HEK293 (cell line): ENCODE data around the gene RCSD1.

ENCODE experiments used
- CTCF ChIA-PET: fragments of 350-600 bp; formaldehyde crosslinking; extraction: SDS; loops from one replicate; lab custom pipeline; 2021; ENCODE audit warnings: antibody characterized with exemption; lab: Yijun Ruan, JAX
- POLR2A ChIA-PET: fragments of 300-600 bp; formaldehyde crosslinking; extraction: SDS; loops from one replicate; lab custom pipeline; 2020; ENCODE audit warnings: antibody characterized with exemption, inconsistent platforms; lab: Yijun Ruan, JAX
- H3K27ac ChIP-seq: fragments of 200-500 bp; sonication (Bioruptor generic); 2 replicates; pipeline ENCODE4 v1.5.1; 2014; ENCODE audit warnings: low read depth, low read length, control low read depth, inconsistent platforms; ENCODE audit errors: extremely low read depth
- H3K36me3 ChIP-seq, 2 experiments: fragments of 200-500 bp in 1 of 2; sonication (Bioruptor generic) in 1 of 2; 1 replicate in 1 of 2; 2 replicates in 1 of 2; pipeline ENCODE4 v1.5.1; 2014 to 2017; ENCODE audit warnings: inconsistent platforms in 2 of 2, low read length in 2 of 2; ENCODE audit not compliant: control insufficient read depth in 2 of 2, insufficient read depth in 1 of 2
- H3K4me1 ChIP-seq: fragments of 200-500 bp; sonication (Bioruptor generic); 2 replicates; pipeline ENCODE4 v1.5.1; 2014; ENCODE audit warnings: mild to moderate bottlenecking, low read length, inconsistent platforms; ENCODE audit not compliant: control insufficient read depth, insufficient read depth
- H3K4me3 ChIP-seq: 2 replicates; pipeline ENCODE4 v1.5.1; 2011; ENCODE audit warnings: low read depth, mild to moderate bottlenecking, control low read depth, low read length, moderate library complexity
- H3K9me3 ChIP-seq: fragments of 200-500 bp; sonication (Bioruptor generic); 2 replicates; pipeline ENCODE4 v1.5.1; 2014; ENCODE audit warnings: low read depth, low read length, inconsistent platforms; ENCODE audit not compliant: control insufficient read depth, insufficient read depth
- BCL11B ChIP-seq: fragments of 450-650 bp; formaldehyde crosslinking; IDR thresholded peaks from 2 replicates; pipeline ENCODE4 v1.5.1; 2016; ENCODE audit warnings: low read depth, missing biosample characterization, missing genetic modification characterization
- PRDM4 ChIP-seq: fragments of 450-650 bp; formaldehyde crosslinking; IDR thresholded peaks from 2 replicates; pipeline ENCODE4 v1.5.1; 2017; ENCODE audit warnings: missing biosample characterization, missing genetic modification characterization
- SETDB1 ChIP-seq: IDR thresholded peaks from one replicate; pipeline ENCODE4 v1.6.1; 2017; ENCODE audit warnings: mild to moderate bottlenecking, low read length, moderate library complexity, mixed read lengths; ENCODE audit not compliant: insufficient read length
- TSHZ1 ChIP-seq: fragments of 450-650 bp; formaldehyde crosslinking; IDR thresholded peaks from 2 replicates; pipeline ENCODE4 v1.5.1; 2016; ENCODE audit warnings: missing biosample characterization, missing genetic modification characterization, borderline replicate concordance
- ZBTB49 ChIP-seq: fragments of 450-650 bp; formaldehyde crosslinking; IDR thresholded peaks from 2 replicates; pipeline ENCODE4 v1.5.1; 2016; ENCODE audit warnings: missing biosample characterization, missing genetic modification characterization, low read depth
- ZBTB6 ChIP-seq: fragments of 450-650 bp; formaldehyde crosslinking; IDR thresholded peaks from 2 replicates; pipeline ENCODE4 v1.5.1; 2017; ENCODE audit warnings: missing biosample characterization, missing genetic modification characterization
- ZNF138 ChIP-seq: fragments of 450-650 bp; formaldehyde crosslinking; IDR thresholded peaks from 2 replicates; pipeline ENCODE4 v1.5.1; 2016; ENCODE audit warnings: missing biosample characterization, missing genetic modification characterization, borderline replicate concordance
- ZNF211 ChIP-seq: fragments of 450-650 bp; formaldehyde crosslinking; IDR thresholded peaks from 2 replicates; pipeline ENCODE4 v1.5.1; 2016; ENCODE audit warnings: low read depth, missing biosample characterization, missing genetic modification characterization
- ZNF214 ChIP-seq: fragments of 450-650 bp; formaldehyde crosslinking; IDR thresholded peaks from 2 replicates; pipeline ENCODE4 v1.5.1; 2017; ENCODE audit warnings: missing biosample characterization, mild to moderate bottlenecking, missing genetic modification characterization, borderline replicate concordance
- ZNF221 ChIP-seq: fragments of 450-650 bp; formaldehyde crosslinking; IDR thresholded peaks from 2 replicates; pipeline ENCODE4 v1.5.1; 2017; ENCODE audit warnings: missing biosample characterization, missing genetic modification characterization, borderline replicate concordance
- ZNF292 ChIP-seq: fragments of 450-650 bp; formaldehyde crosslinking; IDR thresholded peaks from 2 replicates; pipeline ENCODE4 v1.5.1; 2016; ENCODE audit warnings: low read depth, missing biosample characterization, missing genetic modification characterization, borderline replicate concordance
- ZNF423 ChIP-seq: fragments of 450-650 bp; formaldehyde crosslinking; IDR thresholded peaks from 2 replicates; pipeline ENCODE4 v1.5.1; 2016; ENCODE audit warnings: missing biosample characterization, missing genetic modification characterization
- ZNF510 ChIP-seq: fragments of 450-650 bp; formaldehyde crosslinking; IDR thresholded peaks from 2 replicates; pipeline ENCODE4 v1.5.1; 2018; ENCODE audit warnings: mild to moderate bottlenecking, missing genetic modification characterization, missing biosample characterization; ENCODE audit not compliant: insufficient replicate concordance
- ZNF513 ChIP-seq: fragments of 450-650 bp; IDR thresholded peaks from 2 replicates; pipeline ENCODE4 v1.5.1; 2018; ENCODE audit warnings: missing biosample characterization, missing genetic modification characterization
- ZNF585B ChIP-seq: fragments of 450-650 bp; formaldehyde crosslinking; IDR thresholded peaks from 2 replicates; pipeline ENCODE4 v1.5.1; 2016; ENCODE audit warnings: missing biosample characterization, missing genetic modification characterization
- ZNF596 ChIP-seq: fragments of 450-650 bp; IDR thresholded peaks from 2 replicates; pipeline ENCODE4 v1.5.0; 2018; ENCODE audit warnings: missing biosample characterization, mild to moderate bottlenecking, missing genetic modification characterization, moderate library complexity
- ZNF621 ChIP-seq: fragments of 450-650 bp; formaldehyde crosslinking; IDR thresholded peaks from 2 replicates; pipeline ENCODE4 v1.5.1; 2017; ENCODE audit warnings: missing biosample characterization, missing genetic modification characterization
- ZNF707 ChIP-seq: fragments of 450-650 bp; formaldehyde crosslinking; IDR thresholded peaks from 2 replicates; pipeline ENCODE4 v1.5.1; 2016; ENCODE audit warnings: missing biosample characterization, missing genetic modification characterization

The RCSD1 gene

GRCh38 chr1:167643441-167643840, 13.4 kb downstream of the RCSD1 start:
- POLR2A ChIA-PET = no interaction called here
- H3K36me3 ChIP-seq = no peaks in the 10 kb centered on the region
- no peaks in the 10 kb centered on the region for H3K9me3 ChIP-seq
- no peaks in the 10 kb centered on the region for H3K4me1 ChIP-seq
- CTCF ChIA-PET = no interaction called here
- no peak for TF ChIP-seq SETDB1
- H3K4me3 ChIP-seq = no peak overlapping the region
- H3K27ac ChIP-seq = no peak overlapping the region

- ChIA-PET CTCF (no interaction called here), POLR2A (no interaction called here)
These were observed 14.5 kb downstream of the RCSD1 start for GRCh38 chr1:167644551-167644950.

GRCh38 chr1:167645140-167645541, 15.1 kb downstream of the RCSD1 start:
- ChIA-PET CTCF (no interaction called here), POLR2A (no interaction called here)
- H3K9me3 ChIP-seq = no peaks in the 10 kb centered on the region
- no peaks in the 10 kb centered on the region for H3K4me1 ChIP-seq
- no peaks in the 10 kb centered on the region for H3K36me3 ChIP-seq
- H3K4me3 ChIP-seq = no peak overlapping the region
- no peak overlapping the region for H3K27ac ChIP-seq
- no peak for TF ChIP-seq TSHZ1 (tag by site-specific recombination)
- no peak for TF ChIP-seq BCL11B (tag by site-specific recombination)
- no peak for TF ChIP-seq ZNF513 (tag by site-specific recombination)

More at GRCh38 chr1:167644551-167644950, 14.5 kb downstream of the RCSD1 start:
- Histone ChIP-seq H3K27ac (no peak overlapping the region), H3K4me3 (no peak overlapping the region)
- TF ChIP-seq ZNF221 (tag by site-specific recombination) = no peak
- no peak for TF ChIP-seq ZBTB49 (tag by site-specific recombination)
- TF ChIP-seq ZNF423 (tag by site-specific recombination) = no peak
- TF ChIP-seq ZNF138 = no peak
- no peak for TF ChIP-seq ZNF596 (tag by site-specific recombination)
- no peak for TF ChIP-seq ZNF707 (tag by site-specific recombination)
- no peak for TF ChIP-seq ZNF211 (tag by site-specific recombination)
- TF ChIP-seq ZNF292 (tag by site-specific recombination) = no peak
- no peak for TF ChIP-seq ZNF621
- no peak for TF ChIP-seq ZNF585B (tag by site-specific recombination)
- no peak for TF ChIP-seq ZNF214 (tag by site-specific recombination)
- no peak for TF ChIP-seq PRDM4
- no peak for TF ChIP-seq ZNF510 (tag by site-specific recombination)
- TF ChIP-seq ZBTB6 (tag by site-specific recombination) = no peak
- TF ChIP-seq, all 188 proteins: peak for 0
- Histone ChIP-seq H3K4me1 (no peaks in the 10 kb centered on the region), H3K9me3 (no peaks in the 10 kb centered on the region), H3K36me3 (no peaks in the 10 kb centered on the region)
